Activated naive CD8-positive, alpha-beta T cell (primary cell): ENCODE results near the gene ENPP3.

Experiments used
- H3K27ac Mint-ChIP-seq: one replicate; pipeline ENCODE4 v1.8.0; 2021; ENCODE audit warnings: mixed read lengths
- H3K27me3 Mint-ChIP-seq: one replicate; pipeline ENCODE4 v1.8.0; 2021; ENCODE audit warnings: mixed read lengths
- H3K36me3 Mint-ChIP-seq: one replicate; pipeline ENCODE4 v1.8.0; 2021; ENCODE audit warnings: mixed read lengths
- H3K4me1 Mint-ChIP-seq: one replicate; pipeline ENCODE4 v1.8.0; 2021; ENCODE audit warnings: low read depth, mixed read lengths
- H3K4me3 Mint-ChIP-seq: one replicate; pipeline ENCODE4 v1.8.0; 2021; ENCODE audit warnings: mild to moderate bottlenecking, mixed read lengths
- H3K9me3 Mint-ChIP-seq: one replicate; pipeline ENCODE4 v1.8.0; 2021; ENCODE audit warnings: low read depth, mixed read lengths

The ENPP3 gene

DNA sequence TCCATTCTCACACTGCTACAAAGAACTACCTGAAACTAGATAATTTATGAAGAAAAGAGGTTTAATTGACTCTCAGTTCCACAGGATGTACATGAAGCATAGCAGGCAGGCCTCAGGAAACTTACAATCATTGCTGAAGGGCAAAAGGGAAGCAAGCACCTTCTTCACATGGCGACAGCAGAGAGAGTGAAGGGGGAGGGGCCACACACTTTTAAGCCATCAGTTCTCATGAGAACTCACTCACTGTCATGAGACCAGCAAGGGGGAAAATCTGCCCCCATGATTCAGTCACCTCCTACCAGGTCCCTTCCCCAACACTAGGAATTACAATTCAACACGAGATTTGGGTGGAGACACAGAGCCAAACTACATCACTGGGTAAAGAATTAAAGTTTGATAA, 158.3 kb downstream of the ENPP3 start:
- Mint-ChIP-seq H3K27me3 (peaks cover 18% of the 10 kb centered on the region), H3K4me1 (no peaks in the 10 kb centered on the region), H3K9me3 (no peaks in the 10 kb centered on the region), H3K36me3 (no peaks in the 10 kb centered on the region), H3K4me3 (no peak overlapping the region), H3K27ac (peak overlapping the region; percentile 16)
